WTC11 (cell line): Measurements from ENCODE around the gene METTL1.

Experiments
- CDX4 ChIP-seq: fragments of 250-450 bp; sonication (Bioruptor Pico); IDR thresholded peaks from 2 replicates; pipeline ENCODE4 v1.9.0; 2021; ENCODE audit warnings: moderate library complexity, mild to moderate bottlenecking, inconsistent platforms, borderline replicate concordance
- CTCF ChIP-seq: fragments of 200-600 bp; IDR thresholded peaks from 2 replicates; pipeline ENCODE4 v1.8.0; 2022; ENCODE audit warnings: antibody characterized with exemption
- E2F1 ChIP-seq: sonication (generic); formaldehyde crosslinking; IDR thresholded peaks from 2 replicates; pipeline ENCODE4 v1.8.0; 2022; ENCODE audit warnings: mild to moderate bottlenecking, missing genetic modification reagents
- E2F4 ChIP-seq: sonication (generic); formaldehyde crosslinking; IDR thresholded peaks from 2 replicates; pipeline ENCODE4 v1.8.1; 2022; ENCODE audit warnings: low read depth, mild to moderate bottlenecking, moderate library complexity, missing genetic modification reagents, borderline replicate concordance
- HMGA2 ChIP-seq: fragments of 250-450 bp; sonication (Bioruptor Pico); IDR thresholded peaks from 2 replicates; pipeline ENCODE4 v1.4.0; 2021; ENCODE audit warnings: mild to moderate bottlenecking, moderate library complexity
- IRF2 ChIP-seq: sonication (generic); formaldehyde crosslinking; IDR thresholded peaks from 2 replicates; pipeline ENCODE4 v1.8.0; 2022; ENCODE audit warnings: low read depth, missing genetic modification reagents, borderline replicate concordance
- MAX ChIP-seq: sonication (generic); formaldehyde crosslinking; IDR thresholded peaks from 2 replicates; pipeline ENCODE4 v1.8.0; 2022; ENCODE audit warnings: mild to moderate bottlenecking, missing genetic modification reagents
- SMAD3 ChIP-seq: sonication (generic); formaldehyde crosslinking; IDR thresholded peaks from 2 replicates; pipeline ENCODE4 v1.8.0; 2022; ENCODE audit warnings: missing genetic modification reagents, mild to moderate bottlenecking, borderline replicate concordance
- ZBTB21 ChIP-seq: sonication (generic); formaldehyde crosslinking; IDR thresholded peaks from 2 replicates; pipeline ENCODE4 v1.8.1; 2023; ENCODE audit warnings: mild to moderate bottlenecking, missing genetic modification reagents, borderline replicate concordance
- ZNF423 ChIP-seq: fragments of 250-450 bp; sonication (Bioruptor Pico); IDR thresholded peaks from 2 replicates; pipeline ENCODE4 v2.1.2; 2022; ENCODE audit warnings: mild to moderate bottlenecking, moderate library complexity

- TF ChIP-seq ZBTB21, result no peak
- no peak for TF ChIP-seq E2F1 (CRISPR knock-in tag)
- TF ChIP-seq CTCF, result no peak
- TF ChIP-seq SMAD3 (CRISPR knock-in tag), result no peak
- no peak for TF ChIP-seq ZNF423
- no peak for TF ChIP-seq CDX4 (CRISPR knock-in tag)
- no peak for TF ChIP-seq HMGA2 (CRISPR knock-in tag)
- no peak for TF ChIP-seq MAX (CRISPR knock-in tag)
- TF ChIP-seq IRF2 (CRISPR knock-in tag), result no peak
- no peak for TF ChIP-seq E2F4
Observed at GRCh38 chr12:57743769-57744168, 28.1 kb downstream of the METTL1 start.
